GM12891 (cell line): ENCODE data around the gene GPER1.

Experiments used
- POLR2A ChIP-seq: IDR thresholded peaks from 2 replicates; pipeline ENCODE4 v1.6.1; 2011; ENCODE audit warnings: low read depth, low read length, control low read depth
- POLR2AphosphoS5 ChIP-seq: IDR thresholded peaks from 2 replicates; pipeline ENCODE4 v1.6.1; 2011; ENCODE audit warnings: low read depth, low read length, control low read depth

- no peak for TF ChIP-seq POLR2AphosphoS5
- no peak for TF ChIP-seq POLR2A
These were observed 16.0 kb downstream of the GPER1 start for GRCh38 chr7:1103789-1104515.
